Right atrium auricular region (tissue), 2 donors: ENCODE measurements around the gene GUCY1A1. TPM values are rescaled to one million over a fixed set of nuclear protein-coding genes. Genes with fewer than 3 reads are reported as not detected.

Experiments
- DNase-seq: peaks from one replicate; pipeline ENCODE4 v3.0.0-alpha.2; 2019; ENCODE audit warnings: low spot score
- H3K27ac ChIP-seq, 2 donors: fragments of 200-600 bp; sonication (generic); 1 replicate in 1 of 2; 2 replicates in 1 of 2; pipeline ENCODE4 v1.5.1; 2016 to 2019
- H3K27me3 ChIP-seq, 2 donors: fragments of 200-600 bp; sonication (generic); one replicate each; pipeline versions ENCODE4 v1.5.1 to v1.6.0; 2017 to 2019
- H3K36me3 ChIP-seq: fragments of 200-600 bp; sonication (generic); one replicate; pipeline ENCODE4 v1.5.1; 2016
- H3K4me1 ChIP-seq, 2 donors: fragments of 200-600 bp; sonication (generic); one replicate each; pipeline versions ENCODE4 v1.5.1 to v1.6.0; 2017 to 2019
- H3K4me3 ChIP-seq, 2 donors: fragments of 200-600 bp; sonication (generic); 1 replicate in 1 of 2; 2 replicates in 1 of 2; pipeline ENCODE4 v1.5.1; 2017 to 2019; ENCODE audit warnings: mild to moderate bottlenecking in 1 of 2, moderate library complexity in 1 of 2
- H3K9me3 ChIP-seq, 2 donors: fragments of 200-600 bp; sonication (generic); one replicate each; pipeline ENCODE4 v1.5.1; 2019
- CTCF ChIP-seq, 2 donors: fragments of 200-600 bp; sonication (generic); IDR thresholded peaks; one replicate each; pipeline ENCODE4 v1.5.1; 2019; ENCODE audit warnings: antibody characterized with exemption in 2 of 2
- total RNA-seq, 2 donors: library from RNA; depleted of rRNA; stranded (reverse); fragments of >200 nt; gene quantifications; one replicate each; pipeline ENCODE4 v1.1.0, GENCODE V29; 2016

Gene GUCY1A1
- total RNA-seq, 2 donors from 2014 or later, result 35.5 to 52.5 TPM

- Histone ChIP-seq H3K4me3 (no peak overlapping the region), H3K27ac (no peak overlapping the region), H3K36me3 (no peaks in the 10 kb centered on the region), H3K9me3 (no peaks in the 10 kb centered on the region), H3K4me1 (no peaks in the 10 kb centered on the region), H3K27me3 (no peaks in the 10 kb centered on the region)
- no peak for DNase-seq
- TF ChIP-seq CTCF (IDR thresholded peaks at IDR 0.05), result no peak
These were observed 40.1 kb upstream of the GUCY1A1 start for GRCh38 chr4:155626561-155626960.

GRCh38 chr4:155629183-155629825 is 37.3 kb upstream of the GUCY1A1 start:
- Histone ChIP-seq H3K27me3 (no peaks in the 10 kb centered on the region), H3K4me3 (no peak overlapping the region), H3K4me1 (no peaks in the 10 kb centered on the region), H3K9me3 (no peaks in the 10 kb centered on the region), H3K27ac (no peak overlapping the region), H3K36me3 (no peaks in the 10 kb centered on the region)
- TF ChIP-seq CTCF (IDR thresholded peaks at IDR 0.05), result no peak
- DNase-seq, result no peak

- Histone ChIP-seq H3K36me3 (no peaks in the 10 kb centered on the region), H3K4me3 (no peak overlapping the region)
These were observed 36.7 kb upstream of the GUCY1A1 start for GRCh38 chr4:155629956-155630355.

GRCh38 chr4:155632310-155632840 is 34.3 kb upstream of the GUCY1A1 start:
- no peak for DNase-seq
- Histone ChIP-seq H3K9me3 (no peaks in the 10 kb centered on the region), H3K36me3 (no peaks in the 10 kb centered on the region), H3K27me3 (no peaks in the 10 kb centered on the region), H3K4me3 (no peak overlapping the region), H3K27ac (no peak overlapping the region), H3K4me1 (no peaks in the 10 kb centered on the region)
- TF ChIP-seq CTCF (IDR thresholded peaks at IDR 0.05), result no peak

More at GRCh38 chr4:155629956-155630355, 36.7 kb upstream of the GUCY1A1 start:
- no peaks in the 10 kb centered on the region for H3K27me3 ChIP-seq
- TF ChIP-seq CTCF (IDR thresholded peaks at IDR 0.05), result no peak
- no peak for DNase-seq
- H3K4me1 ChIP-seq, result no peaks in the 10 kb centered on the region
- H3K27ac ChIP-seq, result no peak overlapping the region
- H3K9me3 ChIP-seq, result no peaks in the 10 kb centered on the region

GRCh38 chr4:155638195-155638965 is 28.3 kb upstream of the GUCY1A1 start:
- no peaks in the 10 kb centered on the region for H3K36me3 ChIP-seq
- no peak overlapping the region for H3K4me3 ChIP-seq
- no peaks in the 10 kb centered on the region for H3K9me3 ChIP-seq
- no peak overlapping the region for H3K27ac ChIP-seq
- TF ChIP-seq CTCF (IDR thresholded peaks at IDR 0.05), result no peak
- no peaks in the 10 kb centered on the region for H3K4me1 ChIP-seq
- DNase-seq, result no peak
- H3K27me3 ChIP-seq, result no peaks in the 10 kb centered on the region
